Stimulated activated CD4-positive, alpha-beta T cell treated with anti-CD3 and anti-CD28 coated beads, TNF-alpha, amount 100 ng/mL, for 24 hours (primary cell): ENCODE results near the gene COL26A1.

Experiments
- DNase-seq, 3 experiments: peaks; one replicate each; pipeline ENCODE4 v3.0.0-alpha.2; 2020; ENCODE audit warnings: low read depth in 3 of 3

Gene COL26A1

DNA sequence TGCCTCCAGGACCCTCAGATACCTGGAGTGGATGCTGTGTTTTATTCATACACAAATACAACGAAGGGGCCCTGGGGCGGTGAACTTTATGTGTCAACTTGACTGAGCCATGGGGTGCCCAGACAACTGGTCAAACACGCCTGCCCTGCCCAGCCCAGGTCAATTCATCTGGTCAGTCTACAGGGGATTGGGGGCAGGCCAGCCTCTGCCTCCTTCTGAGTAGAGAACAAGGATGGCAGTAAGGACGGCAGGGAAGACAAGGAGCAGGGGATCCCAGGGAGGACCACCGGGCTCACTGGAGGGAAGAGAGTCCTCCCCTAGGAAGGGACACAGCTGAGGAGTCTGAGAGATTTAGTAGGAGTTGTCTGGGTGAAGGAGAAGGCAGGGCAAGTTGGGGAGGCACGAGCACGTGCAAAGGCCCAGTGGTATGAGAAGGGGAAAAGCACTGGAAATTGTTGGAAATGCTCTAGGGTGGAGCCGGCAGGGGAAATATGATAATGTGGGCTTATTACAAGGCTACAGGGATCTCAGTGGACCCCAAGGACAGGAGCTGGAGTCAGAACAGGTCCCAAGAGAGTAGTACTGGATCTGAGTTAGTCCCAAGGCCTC lies 203.0 kb downstream of the COL26A1 start:
- DNase-seq = no peak

DNA sequence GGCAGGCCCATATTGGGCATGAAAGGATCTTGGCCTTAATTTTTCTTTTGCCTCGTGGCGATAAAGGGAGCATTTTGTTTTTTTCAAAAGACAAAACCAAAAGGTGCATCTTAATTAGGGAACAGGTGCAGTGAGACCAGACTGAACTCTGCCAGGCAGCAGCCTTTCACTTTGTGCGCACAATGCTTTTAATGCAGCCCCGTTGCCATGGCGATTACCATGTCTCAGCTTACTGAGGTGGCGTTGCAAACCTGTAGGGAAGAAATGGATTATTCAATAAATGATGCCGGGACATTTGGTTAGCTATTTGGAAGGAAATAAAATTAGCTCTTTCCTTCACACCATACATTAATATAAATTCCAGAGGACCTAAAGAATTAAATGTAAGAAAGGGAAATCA lies 204.6 kb downstream of the COL26A1 start:
- no peak for DNase-seq

GRCh38 chr7:101572156-101572555 lies 209.5 kb downstream of the COL26A1 start:
- DNase-seq = no peak

DNA sequence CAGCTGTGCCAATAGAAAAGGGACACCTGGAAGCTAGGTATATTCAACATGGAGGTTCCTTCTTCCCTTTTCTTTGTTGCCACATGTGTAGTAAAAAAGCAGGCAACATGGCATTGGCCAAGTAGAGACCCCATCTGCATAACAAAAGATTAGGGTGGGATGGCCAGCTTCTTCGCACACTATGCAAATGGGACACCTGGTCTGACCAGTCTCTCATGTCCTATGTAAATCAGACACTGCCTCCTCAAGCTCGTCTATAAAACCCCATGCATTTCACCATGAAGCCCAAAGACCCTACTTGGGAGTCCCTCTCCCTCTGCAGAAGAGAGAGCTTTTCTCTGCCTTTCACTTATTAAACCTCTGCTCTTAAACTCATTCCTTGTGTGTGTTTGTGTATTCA lies 212.5 kb downstream of the COL26A1 start:
- DNase-seq = no peak

DNA sequence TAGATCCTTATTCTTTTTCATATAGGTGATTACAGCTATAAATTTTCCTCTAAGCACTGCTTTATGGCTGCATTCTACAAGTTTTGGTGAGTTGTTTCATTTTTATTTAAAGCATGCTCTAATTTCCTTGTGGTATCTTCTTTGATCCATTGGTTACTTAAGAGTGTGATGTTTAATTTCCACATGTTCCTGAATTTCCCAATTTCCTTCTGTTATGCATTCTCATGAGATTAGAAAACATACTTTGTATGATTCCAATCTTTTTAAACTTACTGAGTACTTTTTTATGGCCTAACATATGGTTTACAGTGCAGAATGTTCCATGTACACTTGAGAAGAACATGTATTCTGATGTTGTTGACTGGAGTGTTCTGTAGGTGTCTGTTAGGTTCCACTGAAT lies 213.0 kb downstream of the COL26A1 start:
- no peak for DNase-seq

- DNase-seq = no peak
Observed at GRCh38 chr7:101576998-101577397, 214.3 kb downstream of the COL26A1 start.

GRCh38 chr7:101578552-101578951 lies 215.9 kb downstream of the COL26A1 start:
- DNase-seq = no peak

- DNase-seq = no peak
Observed at GRCh38 chr7:101580596-101580995, 217.9 kb downstream of the COL26A1 start.

DNA sequence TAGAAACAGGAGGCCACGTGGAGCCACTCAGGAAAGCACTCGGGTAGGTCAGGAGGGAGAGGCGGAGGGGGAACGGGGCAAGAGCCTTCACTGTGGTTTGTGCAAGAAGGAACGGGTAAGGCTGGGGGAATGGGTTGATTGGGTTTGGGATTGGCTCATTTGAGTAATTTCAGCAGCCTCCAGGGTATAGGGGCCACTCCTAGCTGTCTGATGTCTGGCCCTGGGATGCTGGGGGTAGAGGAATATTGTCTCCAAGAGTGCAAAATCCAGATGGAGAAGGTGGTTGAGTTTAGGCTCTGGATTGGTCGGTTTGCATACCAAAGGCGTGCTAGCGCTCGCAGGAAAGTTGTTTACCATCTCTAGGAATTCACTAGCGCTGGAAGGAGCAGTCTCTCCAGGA lies 219.2 kb downstream of the COL26A1 start:
- DNase-seq = no peak

GRCh38 chr7:101582971-101583370 lies 220.3 kb downstream of the COL26A1 start:
- DNase-seq = no peak

DNA sequence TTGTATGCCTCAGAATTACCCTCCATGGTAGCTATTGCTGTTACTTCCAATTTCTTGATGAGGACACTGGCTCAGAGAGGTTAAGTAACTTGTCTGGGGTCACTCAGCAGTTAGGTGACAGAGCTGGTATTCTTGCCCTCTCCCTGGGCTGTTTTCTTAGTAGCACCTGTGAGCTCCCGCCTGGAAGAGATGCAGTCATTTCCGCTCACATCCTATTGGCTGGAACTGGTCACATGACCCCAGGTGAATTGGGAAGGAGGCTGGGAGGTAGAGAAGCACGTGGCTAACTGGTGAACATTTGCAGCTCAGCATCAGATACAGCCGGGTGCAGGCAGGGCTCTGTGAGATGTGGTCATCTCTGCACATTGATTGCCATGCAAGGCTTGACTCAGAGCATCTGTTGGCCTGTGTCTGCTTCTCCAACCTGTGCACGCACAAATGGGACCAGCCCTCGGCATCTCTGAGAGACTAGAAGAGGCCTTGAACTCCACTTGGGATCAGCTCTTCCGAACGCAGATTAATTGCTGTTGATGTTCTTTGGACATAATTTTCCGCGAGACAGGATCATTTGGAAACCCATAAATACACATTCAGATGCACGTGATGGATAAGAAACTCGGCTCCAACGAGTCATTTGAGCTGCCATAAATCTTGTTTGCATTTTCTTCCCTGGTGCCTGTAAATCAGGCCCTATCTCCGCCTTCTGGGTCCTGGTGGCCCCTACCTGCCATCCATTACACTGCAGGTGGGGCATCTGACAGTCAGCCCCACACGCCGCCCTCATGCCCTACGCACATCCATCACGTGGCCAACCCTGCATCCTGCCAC lies 223.6 kb downstream of the COL26A1 start:
- DNase-seq = no peak

- no peak for DNase-seq
Observed at GRCh38 chr7:101586906-101587677, 224.4 kb downstream of the COL26A1 start.

GRCh38 chr7:101588131-101588935 lies 225.7 kb downstream of the COL26A1 start:
- DNase-seq = no peak

- DNase-seq = no peak
Observed at GRCh38 chr7:101589052-101589451, 226.4 kb downstream of the COL26A1 start.

GRCh38 chr7:101589976-101590662 lies 227.4 kb downstream of the COL26A1 start:
- DNase-seq = no peak

DNA sequence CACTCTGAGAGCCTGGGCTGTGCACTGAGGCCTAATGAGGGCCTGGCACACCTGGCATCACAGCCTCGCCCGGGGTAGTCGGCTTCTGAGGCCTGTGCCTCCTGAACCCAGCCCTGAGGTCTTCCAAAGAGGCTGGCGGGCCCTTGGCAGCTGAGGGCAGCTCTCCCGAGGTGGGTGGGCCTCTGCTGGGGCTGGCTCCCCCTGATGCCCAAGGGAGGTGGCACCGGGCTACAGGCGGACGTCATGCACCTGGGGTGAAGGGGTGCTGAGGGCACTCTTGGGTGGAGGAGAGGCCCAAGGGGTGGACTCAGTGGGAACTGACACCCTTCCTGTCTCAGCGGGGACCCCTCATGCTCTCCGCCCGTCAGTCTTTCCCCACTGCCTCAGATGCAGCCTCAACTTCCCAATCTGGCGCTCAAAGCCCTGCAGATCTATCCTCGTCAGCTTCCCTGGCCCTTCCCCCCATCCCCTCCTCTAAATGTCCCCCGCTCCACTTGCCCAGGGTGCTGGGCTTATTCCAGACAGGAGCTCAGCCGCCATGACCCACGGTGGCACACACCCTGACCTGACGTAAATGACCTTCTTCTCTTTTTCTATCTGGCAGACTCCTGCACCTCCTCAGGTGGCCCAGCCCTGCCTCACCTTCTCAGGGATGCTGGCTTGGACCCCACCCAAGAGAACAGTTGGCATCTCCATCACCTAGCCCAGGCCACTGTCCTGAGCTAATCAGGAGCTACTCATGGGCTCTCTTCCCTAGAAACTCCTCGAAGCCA lies 228.2 kb downstream of the COL26A1 start:
- DNase-seq = no peak

DNA sequence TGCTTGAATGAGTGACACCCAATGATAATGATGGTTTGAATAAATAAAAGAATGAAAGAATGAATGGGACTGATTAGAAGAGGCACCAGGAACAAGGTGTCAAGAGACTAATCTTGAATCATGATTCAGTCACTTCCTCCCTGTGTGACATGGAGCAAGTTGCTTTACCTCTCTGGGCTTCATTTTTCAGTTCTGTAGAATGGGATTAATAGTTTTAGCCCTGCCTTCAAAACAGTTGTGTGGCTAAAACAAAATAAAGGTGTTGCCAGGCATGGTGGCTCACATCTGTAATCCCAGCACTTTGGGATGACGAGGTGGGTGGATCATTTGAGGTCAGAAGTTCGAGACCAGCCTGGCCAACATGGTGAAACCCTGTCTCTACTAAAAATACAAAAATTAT lies 228.8 kb downstream of the COL26A1 start:
- no peak for DNase-seq

- DNase-seq = no peak
Observed at GRCh38 chr7:101593556-101593955, 230.9 kb downstream of the COL26A1 start.

- DNase-seq = no peak
Observed at GRCh38 chr7:101594790-101595189, 232.1 kb downstream of the COL26A1 start.

DNA sequence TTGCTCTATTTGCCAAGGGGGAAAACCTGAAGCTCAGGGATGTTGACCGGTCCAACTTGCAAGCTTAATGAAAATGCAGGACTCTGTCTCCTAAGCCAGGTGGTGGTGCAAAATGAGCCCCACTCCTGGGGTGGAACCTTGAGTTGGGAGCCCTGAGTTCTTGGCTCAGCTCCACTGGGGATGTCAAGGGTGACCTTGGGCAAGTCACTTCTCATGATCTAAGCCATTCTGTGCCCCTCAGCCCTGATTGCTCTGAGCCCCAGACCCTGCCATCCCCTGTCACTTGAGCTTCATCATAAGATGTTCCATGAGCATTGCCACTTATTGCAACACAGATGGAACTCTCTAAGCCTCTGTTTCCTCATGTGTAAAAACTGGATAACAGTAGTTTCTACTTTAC lies 232.6 kb downstream of the COL26A1 start:
- DNase-seq = no peak
